Brain microvascular endothelial cell (primary cell): ENCODE results near the gene RNFT2.

ENCODE experiments used
- DNase-seq: peaks from one replicate; pipeline ENCODE4 v3.0.0-alpha.2; 2020
- H3K27ac ChIP-seq: fragments of 250-450 bp; sonication (Bioruptor Pico); 2 replicates; pipeline ENCODE4 v1.5.1; 2020; ENCODE audit warnings: mild to moderate bottlenecking, moderate library complexity
- H3K27me3 ChIP-seq: fragments of 250-450 bp; sonication (Bioruptor Pico); replicated peaks from 2 replicates; pipeline ENCODE4 v1.5.1; 2020; ENCODE audit warnings: mild to moderate bottlenecking
- H3K36me3 ChIP-seq: fragments of 250-450 bp; sonication (Bioruptor Pico); replicated peaks from 2 replicates; pipeline ENCODE4 v1.5.1; 2020; ENCODE audit warnings: mild to moderate bottlenecking
- H3K4me3 ChIP-seq: 2 replicates; pipeline ENCODE4 v1.5.1; 2011; ENCODE audit warnings: low read depth, mild to moderate bottlenecking, control low read depth, low read length, moderate library complexity
- CTCF ChIP-seq: IDR thresholded peaks from 2 replicates; pipeline ENCODE4 v1.5.1; 2011; ENCODE audit warnings: low read depth, mild to moderate bottlenecking, moderate library complexity, low read length, control low read depth, inconsistent platforms; ENCODE audit errors: missing control alignments
- in situ Hi-C: cut with HindIII; loops from 2 replicates; pipeline ENCODE4 v1.10.0; 2017; ENCODE audit warnings: low sequenced_read_pairs, low pct_ligation_motif_present

RNFT2 gene

GRCh38 chr12:116881877-116882507, 143.9 kb downstream of the RNFT2 start:
- no peak for DNase-seq
- H3K27ac ChIP-seq = no peak overlapping the region
- no peak for TF ChIP-seq CTCF
- H3K36me3 ChIP-seq = no peaks in the 10 kb centered on the region
- no peak overlapping the region for H3K4me3 ChIP-seq
- in situ Hi-C loops = no loop called here
- H3K27me3 ChIP-seq = peaks cover 56% of the 10 kb centered on the region

GRCh38 chr12:116882742-116883141, 144.6 kb downstream of the RNFT2 start:
- H3K27me3 ChIP-seq = peaks cover 52% of the 10 kb centered on the region
- H3K27ac ChIP-seq = no peak overlapping the region
- TF ChIP-seq CTCF = peak; percentile 51
- H3K4me3 ChIP-seq = no peak overlapping the region
- in situ Hi-C loops = no loop called here
- H3K36me3 ChIP-seq = no peaks in the 10 kb centered on the region
- DNase-seq = peak; percentile 22

GRCh38 chr12:116884871-116885270, 146.8 kb downstream of the RNFT2 start:
- in situ Hi-C loops = no loop called here
- Histone ChIP-seq H3K4me3 (no peak overlapping the region), H3K27me3 (peaks cover 31% of the 10 kb centered on the region), H3K36me3 (no peaks in the 10 kb centered on the region), H3K27ac (no peak overlapping the region)
- no peak for DNase-seq
- TF ChIP-seq CTCF = no peak

- no peak for TF ChIP-seq CTCF
- in situ Hi-C loops = no loop called here
- H3K4me3 ChIP-seq = no peak overlapping the region
- no peak for DNase-seq
- peaks cover 25% of the 10 kb centered on the region for H3K27me3 ChIP-seq
- H3K27ac ChIP-seq = no peak overlapping the region
- no peaks in the 10 kb centered on the region for H3K36me3 ChIP-seq
These were observed 147.4 kb downstream of the RNFT2 start for GRCh38 chr12:116885491-116885890.

- H3K27me3 ChIP-seq = peaks cover 13% of the 10 kb centered on the region
- no peak overlapping the region for H3K27ac ChIP-seq
- in situ Hi-C loops = no loop called here
These were observed 149.1 kb downstream of the RNFT2 start for GRCh38 chr12:116887244-116887643.

More at GRCh38 chr12:116887244-116887643, 149.1 kb downstream of the RNFT2 start:
- Histone ChIP-seq H3K4me3 (no peak overlapping the region), H3K36me3 (no peaks in the 10 kb centered on the region)
- TF ChIP-seq CTCF = no peak
- DNase-seq = no peak
